Astrocyte (in vitro differentiated cells and primary cell): ENCODE results near the gene TERB1. TPM values are rescaled to one million over a fixed set of nuclear protein-coding genes. Genes with fewer than 3 reads are reported as not detected.
A peak's percentile ranks its signal among the peaks of the same experiment; 100 is the strongest.

Experiments
- DNase-seq: peaks from one replicate; pipeline ENCODE4 v3.0.0-alpha.2; 2010; ENCODE audit warnings: low read depth
- FAIRE-seq: peaks from 2 replicates; lab custom pipeline; 2011; peaks lifted over from hg19 to GRCh38; lab: Jason Lieb, UNC
- H2AFZ ChIP-seq: 2 replicates; pipeline ENCODE4 v1.6.0; 2012; ENCODE audit warnings: low read depth, low read length, inconsistent platforms
- H3K27ac ChIP-seq: 2 replicates; pipeline ENCODE4 v1.5.1; 2011; ENCODE audit warnings: low read depth, low read length, inconsistent platforms
- H3K27me3 ChIP-seq: 2 replicates; pipeline ENCODE4 v1.6.0; 2011; ENCODE audit warnings: low read length, inconsistent platforms; ENCODE audit not compliant: insufficient read depth
- H3K36me3 ChIP-seq: 2 replicates; pipeline ENCODE4 v1.5.1; 2011; ENCODE audit warnings: low read length, inconsistent platforms; ENCODE audit not compliant: insufficient read depth
- H3K4me1 ChIP-seq: 2 replicates; pipeline ENCODE4 v1.5.1; 2011; ENCODE audit warnings: low read length, inconsistent platforms; ENCODE audit not compliant: insufficient read depth
- H3K4me2 ChIP-seq: 2 replicates; pipeline ENCODE4 v1.6.0; 2012; ENCODE audit warnings: low read length, inconsistent platforms
- H3K4me3 ChIP-seq: 2 replicates; pipeline ENCODE4 v1.5.1; 2011; ENCODE audit warnings: low read depth, mild to moderate bottlenecking, low read length, inconsistent platforms; ENCODE audit not compliant: insufficient read depth
- H3K79me2 ChIP-seq: 2 replicates; pipeline ENCODE4 v1.6.0; 2012; ENCODE audit warnings: mild to moderate bottlenecking, low read length, inconsistent platforms; ENCODE audit not compliant: insufficient read depth
- H3K9ac ChIP-seq: 2 replicates; pipeline ENCODE4 v1.6.0; 2012; ENCODE audit warnings: mild to moderate bottlenecking, low read length, inconsistent platforms
- H3K9me3 ChIP-seq: 2 replicates; pipeline ENCODE4 v1.5.1; 2012; ENCODE audit warnings: low read depth, mild to moderate bottlenecking, low read length, inconsistent platforms; ENCODE audit not compliant: insufficient read depth
- H4K20me1 ChIP-seq: 2 replicates; pipeline ENCODE4 v1.6.0; 2012; ENCODE audit warnings: low read length, inconsistent platforms; ENCODE audit not compliant: insufficient read depth
- H3K27ac Mint-ChIP-seq: one replicate; pipeline ENCODE4 v1.8.0; 2021; ENCODE audit warnings: mild to moderate bottlenecking, mixed read lengths; ENCODE audit not compliant: unreplicated experiment
- H3K27me3 Mint-ChIP-seq: one replicate; pipeline ENCODE4 v1.8.0; 2021; ENCODE audit warnings: low read depth, mixed read lengths; ENCODE audit not compliant: unreplicated experiment
- H3K36me3 Mint-ChIP-seq: one replicate; pipeline ENCODE4 v1.8.0; 2021; ENCODE audit warnings: low read depth, mixed read lengths; ENCODE audit not compliant: unreplicated experiment
- H3K4me1 Mint-ChIP-seq: one replicate; pipeline ENCODE4 v1.8.0; 2021; ENCODE audit warnings: low read depth, mixed read lengths; ENCODE audit not compliant: unreplicated experiment
- H3K4me3 Mint-ChIP-seq: one replicate; pipeline ENCODE4 v1.8.0; 2021; ENCODE audit warnings: mild to moderate bottlenecking, moderate library complexity, mixed read lengths; ENCODE audit not compliant: unreplicated experiment
- H3K9me3 Mint-ChIP-seq: one replicate; pipeline ENCODE4 v1.8.0; 2021; ENCODE audit warnings: mild to moderate bottlenecking, mixed read lengths; ENCODE audit not compliant: unreplicated experiment
- CTCF ChIP-seq: IDR thresholded peaks from 2 replicates; pipeline ENCODE4 v1.5.1; 2011; ENCODE audit warnings: low read depth, mild to moderate bottlenecking, inconsistent platforms, low read length, moderate library complexity; ENCODE audit not compliant: insufficient read depth
- EZH2 ChIP-seq: IDR thresholded peaks from 2 replicates; pipeline ENCODE4 v1.6.1; 2012; ENCODE audit warnings: mild to moderate bottlenecking, low read length, inconsistent platforms; ENCODE audit not compliant: insufficient read depth
- total RNA-seq: library from RNA; stranded (reverse); gene quantifications from 2 replicates; pipeline ENCODE4 v1.2.1, GENCODE V29; 2021

TERB1 gene
- total RNA-seq, 1 donor from 2014 or later: 0.16 TPM

DNA sequence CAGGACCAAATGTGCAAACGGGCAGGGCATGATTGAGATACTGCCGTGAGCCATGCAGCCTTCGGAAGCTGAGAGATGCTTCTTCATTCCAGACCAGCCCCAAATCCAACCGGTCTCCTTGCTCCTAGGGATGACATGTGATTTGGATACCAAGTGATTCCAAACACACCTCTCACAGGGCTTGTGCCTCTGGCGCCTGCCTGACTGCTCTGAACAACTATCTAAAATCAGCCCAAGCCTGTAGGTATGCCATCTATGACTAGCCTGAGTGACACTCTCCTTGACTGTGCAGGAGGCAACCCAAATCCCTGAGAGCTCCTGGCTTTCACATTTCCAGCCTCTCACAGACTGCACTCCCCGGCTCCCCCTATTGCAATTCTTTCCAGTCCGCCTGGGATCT is 70.3 kb downstream of the TERB1 start:
- H3K4me2 ChIP-seq: no peak overlapping the region
- H3K79me2 ChIP-seq: peaks cover 21% of the 10 kb centered on the region
- no peak overlapping the region for H2AFZ ChIP-seq
- peaks cover 70% of the 10 kb centered on the region for H3K36me3 ChIP-seq
- H3K27me3 Mint-ChIP-seq: no peaks in the 10 kb centered on the region
- no peaks in the 10 kb centered on the region for H3K9me3 ChIP-seq
- no peak for FAIRE-seq
- H3K27ac Mint-ChIP-seq: no peak overlapping the region
- H3K4me1 ChIP-seq: peaks cover 4% of the 10 kb centered on the region
- TF ChIP-seq CTCF (no peak), EZH2 (no peak)
- peaks cover 25% of the 10 kb centered on the region for H3K36me3 Mint-ChIP-seq
- H3K27me3 ChIP-seq: no peaks in the 10 kb centered on the region
- peaks cover 60% of the 10 kb centered on the region for H4K20me1 ChIP-seq
- no peak for DNase-seq
- H3K4me3 Mint-ChIP-seq: no peak overlapping the region
- no peak overlapping the region for H3K9ac ChIP-seq
- no peak overlapping the region for H3K27ac ChIP-seq
- H3K4me1 Mint-ChIP-seq: peaks cover 4% of the 10 kb centered on the region
- H3K4me3 ChIP-seq: no peak overlapping the region
- no peaks in the 10 kb centered on the region for H3K9me3 Mint-ChIP-seq

DNA sequence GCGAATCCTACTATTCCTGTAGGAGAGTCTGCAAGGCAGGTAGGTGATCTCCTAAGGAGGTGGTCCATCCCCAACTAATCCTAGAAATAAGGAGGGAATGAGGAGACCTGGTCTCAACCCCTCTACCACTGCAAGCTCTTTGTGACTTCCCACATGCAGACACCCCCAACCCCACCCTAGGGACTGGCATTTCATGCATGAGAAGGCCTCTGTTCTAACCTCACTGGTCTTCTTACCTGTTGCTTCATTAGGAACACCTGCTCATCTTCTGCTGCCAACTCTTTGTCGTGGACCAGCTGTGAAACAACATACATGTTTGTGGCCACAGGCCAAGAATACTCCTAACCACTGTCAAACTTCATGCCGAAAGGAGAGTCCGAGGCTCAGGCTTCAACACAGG is 72.6 kb downstream of the TERB1 start:
- Mint-ChIP-seq H3K27me3 (no peaks in the 10 kb centered on the region), H3K4me3 (no peak overlapping the region), H3K27ac (no peak overlapping the region), H3K36me3 (peaks cover 24% of the 10 kb centered on the region), H3K9me3 (no peaks in the 10 kb centered on the region), H3K4me1 (no peaks in the 10 kb centered on the region)
- Histone ChIP-seq H3K4me1 (no peaks in the 10 kb centered on the region), H3K27ac (no peak overlapping the region), H2AFZ (no peak overlapping the region), H3K4me2 (no peak overlapping the region), H3K4me3 (no peak overlapping the region), H3K79me2 (peaks cover 8% of the 10 kb centered on the region), H3K27me3 (no peaks in the 10 kb centered on the region), H3K9me3 (no peaks in the 10 kb centered on the region), H3K36me3 (peaks cover 75% of the 10 kb centered on the region), H4K20me1 (peaks cover 57% of the 10 kb centered on the region), H3K9ac (no peak overlapping the region)
- TF ChIP-seq CTCF (no peak), EZH2 (no peak)
- no peak for FAIRE-seq
- no peak for DNase-seq

DNA sequence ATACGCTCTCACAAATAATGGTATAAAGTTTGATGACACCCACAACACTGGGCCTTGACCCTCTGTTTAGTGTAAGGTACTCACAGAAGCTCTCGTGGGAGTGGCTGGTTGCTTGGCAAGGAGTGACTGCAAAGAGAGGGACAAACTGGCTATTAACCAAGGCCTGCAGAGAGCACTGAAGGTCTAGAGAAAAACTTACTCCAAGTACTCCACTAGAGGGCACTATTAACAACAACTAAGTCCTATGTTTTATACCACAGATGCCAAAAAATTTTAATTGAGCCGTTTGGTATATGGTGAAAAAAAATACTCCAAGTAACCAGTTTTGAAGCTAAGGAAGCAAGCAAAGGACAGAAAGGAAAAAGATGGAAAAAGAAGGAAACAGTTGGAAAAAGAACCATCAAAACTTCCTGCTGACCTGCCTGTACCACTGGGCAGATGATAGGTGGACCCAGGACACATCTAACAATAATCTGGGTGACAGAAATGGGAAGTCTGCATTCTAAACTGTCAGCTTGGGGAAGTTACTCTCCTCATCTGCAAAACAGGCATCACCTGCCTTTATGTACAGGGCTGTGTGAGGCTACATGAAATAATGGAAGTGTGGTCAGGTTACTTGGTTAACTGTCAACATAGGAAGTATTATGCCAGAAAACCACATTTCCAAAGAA is 73.1 kb downstream of the TERB1 start:
- Mint-ChIP-seq H3K27ac (no peak overlapping the region), H3K4me3 (no peak overlapping the region), H3K4me1 (no peaks in the 10 kb centered on the region), H3K27me3 (no peaks in the 10 kb centered on the region), H3K36me3 (peaks cover 29% of the 10 kb centered on the region), H3K9me3 (no peaks in the 10 kb centered on the region)
- Histone ChIP-seq H3K4me1 (no peaks in the 10 kb centered on the region), H3K9me3 (no peaks in the 10 kb centered on the region), H2AFZ (no peak overlapping the region), H3K27ac (no peak overlapping the region), H3K27me3 (no peaks in the 10 kb centered on the region), H3K36me3 (peaks cover 75% of the 10 kb centered on the region), H3K4me3 (no peak overlapping the region), H4K20me1 (peaks cover 57% of the 10 kb centered on the region), H3K79me2 (peaks cover 6% of the 10 kb centered on the region), H3K9ac (no peak overlapping the region), H3K4me2 (no peak overlapping the region)
- TF ChIP-seq CTCF (peak; percentile 62), EZH2 (no peak)
- FAIRE-seq (peak; percentile 56), DNase-seq (peak; percentile 54)
